Activated CD8-positive, alpha-beta T cell treated with anti-CD3 and anti-CD28 coated beads for 36 hours (primary cell): ENCODE measurements around the gene TSPAN5. TPM values are rescaled to one million over a fixed set of nuclear protein-coding genes. Genes with fewer than 3 reads are reported as not detected.
A peak's percentile ranks its signal among the peaks of the same experiment; 100 is the strongest.

Experiments used
- ATAC-seq: fragments of 200-7000 bp; cut with Tn5 transposase; one replicate; pipeline ENCODE4 v1.10.0; 2021; ENCODE audit warnings: mild to moderate bottlenecking, moderate library complexity
- CTCF ChIA-PET: fragments of 350-600 bp; sonication (Branson Sonifier 250); formaldehyde crosslinking; loops from one replicate; lab custom pipeline; 2021; ENCODE audit warnings: antibody characterized with exemption; lab: Charles Lee
- POLR2A ChIA-PET: fragments of 350-600 bp; sonication (Branson Sonifier 250); formaldehyde crosslinking; loops from one replicate; lab custom pipeline; 2021; ENCODE audit warnings: antibody characterized with exemption; lab: Charles Lee
- DNase-seq: peaks from one replicate; pipeline ENCODE4 v3.0.0-alpha.2; 2020
- H3K27ac Mint-ChIP-seq: one replicate; pipeline ENCODE4 v1.8.0; 2021; ENCODE audit warnings: mild to moderate bottlenecking, mixed read lengths
- H3K27me3 Mint-ChIP-seq: one replicate; pipeline ENCODE4 v1.8.0; 2021; ENCODE audit warnings: mixed read lengths
- H3K36me3 Mint-ChIP-seq: one replicate; pipeline ENCODE4 v1.8.0; 2021; ENCODE audit warnings: low read depth, mixed read lengths
- H3K4me1 Mint-ChIP-seq: one replicate; pipeline ENCODE4 v1.8.0; 2021; ENCODE audit warnings: low read depth, mixed read lengths
- H3K4me3 Mint-ChIP-seq: one replicate; pipeline ENCODE4 v1.8.0; 2021; ENCODE audit warnings: mild to moderate bottlenecking, moderate library complexity, mixed read lengths
- H3K9me3 Mint-ChIP-seq: one replicate; pipeline ENCODE4 v1.8.0; 2021; ENCODE audit warnings: mixed read lengths
- CTCF ChIP-seq: fragments of 200-600 bp; IDR thresholded peaks from one replicate; pipeline ENCODE4 v1.8.0; 2022; ENCODE audit warnings: antibody characterized with exemption, mild to moderate bottlenecking
- intact Hi-C: fragments of 100-400 bp; cut with micrococcal nuclease; formaldehyde crosslinking; loops from one replicate; pipeline ENCODE4 v1.10.0; 2022
- total RNA-seq, 2 experiments: library from RNA; stranded (reverse); gene quantifications; one replicate each; pipeline ENCODE4 v1.2.3, GENCODE V29; 2021

TSPAN5 gene
- total RNA-seq, 2 experiments from 2014 or later: 18.5 to 21.9 TPM

- intact Hi-C loops: no loop called here
- Mint-ChIP-seq H3K9me3 (no peaks in the 10 kb centered on the region), H3K36me3 (no peaks in the 10 kb centered on the region), H3K27me3 (no peaks in the 10 kb centered on the region), H3K4me1 (peaks cover 38% of the 10 kb centered on the region), H3K27ac (no peak overlapping the region), H3K4me3 (no peak overlapping the region)
- ChIA-PET CTCF (no interaction called here), POLR2A (no interaction called here)
- TF ChIP-seq CTCF: no peak
- ATAC-seq (no peak), DNase-seq (no peak)
Measured at GRCh38 chr4:98610926-98611676, 47.3 kb downstream of the TSPAN5 start.

- no peaks in the 10 kb centered on the region for H3K36me3 Mint-ChIP-seq
- H3K9me3 Mint-ChIP-seq: no peaks in the 10 kb centered on the region
- ChIA-PET POLR2A (no interaction called here), CTCF (no interaction called here)
- no peak overlapping the region for H3K27ac Mint-ChIP-seq
- peaks cover 38% of the 10 kb centered on the region for H3K4me1 Mint-ChIP-seq
- DNase-seq: no peak
- TF ChIP-seq CTCF: no peak
- ATAC-seq: no peak
- H3K4me3 Mint-ChIP-seq: no peak overlapping the region
- no peaks in the 10 kb centered on the region for H3K27me3 Mint-ChIP-seq
- intact Hi-C loops: no loop called here
Measured at GRCh38 chr4:98610431-98610830, 48.0 kb downstream of the TSPAN5 start.

GRCh38 chr4:98609934-98610333 is 48.5 kb downstream of the TSPAN5 start:
- Mint-ChIP-seq H3K4me1 (peaks cover 40% of the 10 kb centered on the region), H3K27ac (no peak overlapping the region), H3K27me3 (no peaks in the 10 kb centered on the region), H3K36me3 (no peaks in the 10 kb centered on the region), H3K4me3 (no peak overlapping the region), H3K9me3 (no peaks in the 10 kb centered on the region)
- ChIA-PET POLR2A (no interaction called here), CTCF (no interaction called here)
- intact Hi-C loops: loop anchor here (10.0 kb wide), 1 partner anchor 125 kb away; no protein-coding TSS in a partner anchor
- ATAC-seq: peak; percentile 40
- no peak for DNase-seq
- no peak for TF ChIP-seq CTCF

- intact Hi-C loops: loop anchor here (10.0 kb wide), 1 partner anchor 124 kb away; no protein-coding TSS in a partner anchor
- TF ChIP-seq CTCF: no peak
- Mint-ChIP-seq H3K9me3 (peaks cover 2% of the 10 kb centered on the region), H3K27ac (no peak overlapping the region), H3K4me1 (peaks cover 48% of the 10 kb centered on the region), H3K4me3 (no peak overlapping the region), H3K27me3 (no peaks in the 10 kb centered on the region), H3K36me3 (no peaks in the 10 kb centered on the region)
- no peak for ATAC-seq
- ChIA-PET CTCF (no interaction called here), POLR2A (no interaction called here)
- DNase-seq: no peak
Measured at GRCh38 chr4:98608356-98608755, 50.1 kb downstream of the TSPAN5 start.

- ChIA-PET CTCF (no interaction called here), POLR2A (interaction anchor here (1.2 kb wide), 2 partner anchors 56 to 123 kb away, joined by 3 to 4 read pairs; no protein-coding TSS in a partner anchor)
- intact Hi-C loops: loop anchor here (10.0 kb wide), 1 partner anchor 122 kb away; no protein-coding TSS in a partner anchor
- no peaks in the 10 kb centered on the region for H3K27me3 Mint-ChIP-seq
- TF ChIP-seq CTCF: no peak
- ATAC-seq (no peak), DNase-seq (no peak)
- H3K36me3 Mint-ChIP-seq: peaks cover 3% of the 10 kb centered on the region
- H3K4me1 Mint-ChIP-seq: peaks cover 51% of the 10 kb centered on the region
- H3K9me3 Mint-ChIP-seq: peaks cover 9% of the 10 kb centered on the region
- no peak overlapping the region for H3K27ac Mint-ChIP-seq
- no peak overlapping the region for H3K4me3 Mint-ChIP-seq
Measured at GRCh38 chr4:98606894-98607293, 51.5 kb downstream of the TSPAN5 start.
